ENCODE measurements around the gene EIF5B. TPM values are rescaled to one million over a fixed set of nuclear protein-coding genes. Genes with fewer than 3 reads are reported as not detected.
A peak's percentile ranks its signal among the peaks of the same experiment; 100 is the strongest.

Gene EIF5B
- total RNA-seq, 1 experiment from 2014 or later = 58.1 TPM

DNA sequence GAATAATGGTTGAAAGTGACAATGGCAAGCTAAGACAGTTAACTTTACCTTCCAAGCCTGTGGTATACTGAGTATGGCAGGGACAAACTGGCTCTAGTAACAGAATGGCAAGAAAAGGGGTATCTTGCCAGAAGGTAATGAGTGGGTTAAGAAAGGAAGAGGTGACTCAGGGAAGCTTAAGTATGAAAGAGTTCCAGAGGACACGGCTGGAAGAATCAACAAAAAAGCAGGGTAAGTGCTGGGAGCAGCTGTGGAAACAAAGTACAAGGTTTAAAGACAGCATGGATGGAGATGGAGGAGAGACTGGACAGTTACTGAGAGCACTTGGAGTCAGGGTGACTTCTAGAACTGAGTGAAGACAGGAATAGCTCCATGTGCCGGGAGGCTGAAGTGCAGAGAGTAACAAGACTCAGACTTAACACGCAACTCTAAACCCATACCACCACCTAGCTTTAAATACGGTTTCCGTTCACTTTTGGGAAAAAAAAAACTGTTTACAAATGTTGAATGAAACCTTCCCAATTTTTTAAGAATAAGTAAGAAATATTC lies 83.6 kb downstream of the EIF5B start:
- no peak overlapping the region for H4K8ac ChIP-seq (replicated peaks; ENCODE audit: insufficient read length, low read depth, low read length)
- no peak overlapping the region for H3K4ac ChIP-seq (ENCODE audit: low read depth, low read length)
- H3K56ac ChIP-seq (ENCODE audit: insufficient read length, low read depth, low read length) = no peak overlapping the region
- no peaks in the 10 kb centered on the region for H3K9me3 ChIP-seq (ENCODE audit: control insufficient read depth, low read depth, low read length)
- H3K27ac ChIP-seq (ENCODE audit: insufficient read length, low read depth, low read length) = no peak overlapping the region
- no peak overlapping the region for H3T11ph ChIP-seq (ENCODE audit: low read length)
- H3K9me3 Mint-ChIP-seq = no peaks in the 10 kb centered on the region
- no peaks in the 10 kb centered on the region for H3K27me3 ChIP-seq (ENCODE audit: insufficient read depth, low read length)
- no peaks in the 10 kb centered on the region for H3K4me1 Mint-ChIP-seq
- H3K18ac ChIP-seq (ENCODE audit: insufficient read length, low read depth, low read length) = no peak overlapping the region
- H3K79me1 ChIP-seq (ENCODE audit: insufficient read depth, low read depth, low read length, poor library complexity, severe bottlenecking) = no peaks in the 10 kb centered on the region
- no peak overlapping the region for H4K5ac ChIP-seq (ENCODE audit: insufficient read length, low read depth, low read length)
- no peak overlapping the region for H2BK12ac ChIP-seq (ENCODE audit: insufficient read length, low read depth, low read length)
- H2AK5ac ChIP-seq (ENCODE audit: insufficient read length, low read length) = no peak overlapping the region
- no peak overlapping the region for H4K91ac ChIP-seq (ENCODE audit: insufficient read length, low read depth, low read length)
- no peak overlapping the region for H3K14ac ChIP-seq (ENCODE audit: insufficient read depth, low read length)
- H3K23ac ChIP-seq (ENCODE audit: insufficient read length, low read depth, low read length) = no peak overlapping the region
- H2BK5ac ChIP-seq (ENCODE audit: insufficient read length, low read length) = no peak overlapping the region
- no peaks in the 10 kb centered on the region for H4K20me1 ChIP-seq (ENCODE audit: control insufficient read depth, insufficient read depth, insufficient read length)
- peak overlapping the region in 1 of 3 experiments; percentile 3; a peak in 2 of 7 replicates for H3K27ac Mint-ChIP-seq
- DNase-seq = no peak
- no peak overlapping the region for H3K4me2 ChIP-seq (ENCODE audit: insufficient read depth, insufficient read length, low read length)
- H3K23me2 ChIP-seq (ENCODE audit: insufficient read length, low read depth, low read length, poor library complexity, severe bottlenecking) = no peaks in the 10 kb centered on the region
- H3K27me3 Mint-ChIP-seq (ENCODE audit: low read depth) = no peaks in the 10 kb centered on the region
- no peak overlapping the region for H3K4me3 Mint-ChIP-seq
- H2AFZ ChIP-seq (ENCODE audit: low read length) = no peak overlapping the region
- H3K79me2 ChIP-seq (ENCODE audit: insufficient read depth, low read length) = no peaks in the 10 kb centered on the region
- H2BK120ac ChIP-seq (ENCODE audit: low read depth, low read length, poor library complexity, severe bottlenecking) = no peak overlapping the region
- no peak overlapping the region for H2BK20ac ChIP-seq (ENCODE audit: low read depth, low read length, poor library complexity, severe bottlenecking)
- H2BK15ac ChIP-seq (ENCODE audit: low read depth, low read length) = no peak overlapping the region
- no peak overlapping the region for H3K9ac ChIP-seq (ENCODE audit: extremely low read depth, insufficient read length, low read length)
- TF ChIP-seq, protein P1, sequence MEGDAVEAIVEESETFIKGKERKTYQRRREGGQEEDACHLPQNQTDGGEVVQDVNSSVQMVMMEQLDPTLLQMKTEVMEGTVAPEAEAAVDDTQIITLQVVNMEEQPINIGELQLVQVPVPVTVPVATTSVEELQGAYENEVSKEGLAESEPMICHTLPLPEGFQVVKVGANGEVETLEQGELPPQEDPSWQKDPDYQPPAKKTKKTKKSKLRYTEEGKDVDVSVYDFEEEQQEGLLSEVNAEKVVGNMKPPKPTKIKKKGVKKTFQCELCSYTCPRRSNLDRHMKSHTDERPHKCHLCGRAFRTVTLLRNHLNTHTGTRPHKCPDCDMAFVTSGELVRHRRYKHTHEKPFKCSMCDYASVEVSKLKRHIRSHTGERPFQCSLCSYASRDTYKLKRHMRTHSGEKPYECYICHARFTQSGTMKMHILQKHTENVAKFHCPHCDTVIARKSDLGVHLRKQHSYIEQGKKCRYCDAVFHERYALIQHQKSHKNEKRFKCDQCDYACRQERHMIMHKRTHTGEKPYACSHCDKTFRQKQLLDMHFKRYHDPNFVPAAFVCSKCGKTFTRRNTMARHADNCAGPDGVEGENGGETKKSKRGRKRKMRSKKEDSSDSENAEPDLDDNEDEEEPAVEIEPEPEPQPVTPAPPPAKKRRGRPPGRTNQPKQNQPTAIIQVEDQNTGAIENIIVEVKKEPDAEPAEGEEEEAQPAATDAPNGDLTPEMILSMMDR (conservative IDR thresholded peaks at IDR 0.05) = no peak
- H3K4me1 ChIP-seq (ENCODE audit: insufficient read depth, low read length) = no peaks in the 10 kb centered on the region
- no CpG with 5 or more reads among the region's 5 CpGs for WGBS (ENCODE audit: extremely low coverage, insufficient read length, low lambda C conversion rate)
- H3K36me3 Mint-ChIP-seq (ENCODE audit: insufficient read depth in 1 of 3, low read depth in 3 of 3) = peaks cover 26 to 82% (median 62%) of the 10 kb centered on the region in 3 experiments; a peak in 6 of 7 replicates
